OCI-LY7 (cell line): ENCODE results near the gene SCN1A.

Source experiments
- EZH2phosphoT487 ChIP-seq: fragments of 200-600 bp; sonication (generic); IDR thresholded peaks from 2 replicates; pipeline ENCODE4 v1.6.1; 2018; ENCODE audit warnings: low read depth, borderline replicate concordance, mild to moderate bottlenecking, mixed run types, antibody characterized with exemption, low read length, moderate library complexity, mixed read lengths
- TF ChIP-seq, protein P1 (sequence below): fragments of 200-600 bp; sonication (generic); conservative IDR thresholded peaks from 2 replicates; pipeline ENCODE4 v1.5.1; 2014; ENCODE audit warnings: mild to moderate bottlenecking, antibody characterized with exemption, low read length, moderate library complexity, mixed read lengths

DNA sequence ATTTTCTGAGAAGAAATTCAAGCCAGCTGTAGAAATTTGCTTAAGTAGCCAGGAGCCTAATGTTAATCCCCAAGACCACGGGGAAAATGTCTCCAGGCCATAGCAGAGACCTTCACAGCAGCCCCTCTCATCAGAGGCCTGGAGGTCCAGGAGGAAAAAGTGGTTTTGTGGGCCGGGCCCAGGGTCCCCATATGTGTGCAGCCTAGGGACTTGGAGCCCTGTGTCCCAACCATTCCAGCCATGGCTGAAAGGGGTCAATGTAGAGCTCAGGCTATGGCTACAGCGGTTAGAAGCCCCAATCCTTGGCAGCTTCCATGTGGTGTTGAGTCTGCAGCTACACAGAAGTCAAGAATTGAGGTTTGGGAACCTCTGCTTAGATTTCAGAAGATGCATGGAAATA lies 160.1 kb downstream of the SCN1A start:
- TF ChIP-seq, protein P1, sequence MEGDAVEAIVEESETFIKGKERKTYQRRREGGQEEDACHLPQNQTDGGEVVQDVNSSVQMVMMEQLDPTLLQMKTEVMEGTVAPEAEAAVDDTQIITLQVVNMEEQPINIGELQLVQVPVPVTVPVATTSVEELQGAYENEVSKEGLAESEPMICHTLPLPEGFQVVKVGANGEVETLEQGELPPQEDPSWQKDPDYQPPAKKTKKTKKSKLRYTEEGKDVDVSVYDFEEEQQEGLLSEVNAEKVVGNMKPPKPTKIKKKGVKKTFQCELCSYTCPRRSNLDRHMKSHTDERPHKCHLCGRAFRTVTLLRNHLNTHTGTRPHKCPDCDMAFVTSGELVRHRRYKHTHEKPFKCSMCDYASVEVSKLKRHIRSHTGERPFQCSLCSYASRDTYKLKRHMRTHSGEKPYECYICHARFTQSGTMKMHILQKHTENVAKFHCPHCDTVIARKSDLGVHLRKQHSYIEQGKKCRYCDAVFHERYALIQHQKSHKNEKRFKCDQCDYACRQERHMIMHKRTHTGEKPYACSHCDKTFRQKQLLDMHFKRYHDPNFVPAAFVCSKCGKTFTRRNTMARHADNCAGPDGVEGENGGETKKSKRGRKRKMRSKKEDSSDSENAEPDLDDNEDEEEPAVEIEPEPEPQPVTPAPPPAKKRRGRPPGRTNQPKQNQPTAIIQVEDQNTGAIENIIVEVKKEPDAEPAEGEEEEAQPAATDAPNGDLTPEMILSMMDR: no peak
- no peak for TF ChIP-seq EZH2phosphoT487
